Activated CD8-positive, alpha-beta memory T cell treated with anti-CD3 and anti-CD28 coated beads for 1 hour (primary cell): ENCODE results near the gene POU6F2.

ENCODE experiments used
- DNase-seq, 2 donors: peaks; one replicate each; pipeline ENCODE4 v3.0.0-alpha.2; 2020; ENCODE audit warnings: low read depth in 1 of 2; ENCODE audit errors: extremely low read depth in 1 of 2

Gene POU6F2

DNA sequence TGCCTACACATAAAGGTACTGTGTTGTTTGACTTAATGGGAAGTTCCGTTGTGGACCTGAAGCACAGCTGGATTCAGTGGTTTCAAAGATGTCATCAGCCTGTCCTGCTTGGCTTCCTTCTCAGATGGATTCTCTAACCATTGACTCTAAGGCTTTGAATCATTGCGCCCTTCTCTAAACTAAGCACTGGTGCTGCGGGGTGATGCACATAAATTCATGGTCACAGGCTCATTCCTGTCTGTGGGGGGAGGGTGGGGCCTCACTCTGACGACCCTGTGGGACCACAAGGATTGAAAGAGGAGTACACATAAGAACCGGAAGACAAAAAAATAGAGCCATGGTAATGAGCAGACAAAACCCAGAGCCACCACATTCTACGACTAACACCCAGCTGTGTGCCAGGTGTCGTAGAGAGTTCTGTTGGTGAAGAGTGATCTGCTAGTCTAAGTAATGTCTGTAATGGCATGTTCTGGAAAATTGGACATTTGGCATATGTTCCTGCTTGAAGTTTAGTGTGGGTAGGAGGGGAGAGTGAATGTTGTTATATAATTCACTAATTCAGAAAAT is 491.2 kb downstream of the POU6F2 start:
- no peak for DNase-seq

DNA sequence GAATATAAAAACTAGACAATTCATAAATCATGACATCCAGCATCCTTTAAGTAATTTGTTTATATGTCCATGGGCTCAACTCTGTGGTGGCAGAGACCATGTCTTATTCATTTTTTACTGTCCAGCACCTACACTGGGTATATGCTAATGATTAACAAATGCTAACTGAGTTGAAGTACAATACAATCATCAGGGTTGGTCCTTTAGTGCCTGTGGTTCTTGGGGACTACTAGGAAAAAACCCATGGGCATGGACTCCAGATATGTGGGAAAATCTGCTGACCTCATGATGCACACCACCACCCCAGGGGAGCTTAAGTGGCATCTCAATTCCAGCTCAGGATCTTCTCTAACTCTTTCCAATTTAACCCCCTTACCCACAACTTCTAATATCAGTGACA is 503.2 kb downstream of the POU6F2 start:
- no peak for DNase-seq

DNA sequence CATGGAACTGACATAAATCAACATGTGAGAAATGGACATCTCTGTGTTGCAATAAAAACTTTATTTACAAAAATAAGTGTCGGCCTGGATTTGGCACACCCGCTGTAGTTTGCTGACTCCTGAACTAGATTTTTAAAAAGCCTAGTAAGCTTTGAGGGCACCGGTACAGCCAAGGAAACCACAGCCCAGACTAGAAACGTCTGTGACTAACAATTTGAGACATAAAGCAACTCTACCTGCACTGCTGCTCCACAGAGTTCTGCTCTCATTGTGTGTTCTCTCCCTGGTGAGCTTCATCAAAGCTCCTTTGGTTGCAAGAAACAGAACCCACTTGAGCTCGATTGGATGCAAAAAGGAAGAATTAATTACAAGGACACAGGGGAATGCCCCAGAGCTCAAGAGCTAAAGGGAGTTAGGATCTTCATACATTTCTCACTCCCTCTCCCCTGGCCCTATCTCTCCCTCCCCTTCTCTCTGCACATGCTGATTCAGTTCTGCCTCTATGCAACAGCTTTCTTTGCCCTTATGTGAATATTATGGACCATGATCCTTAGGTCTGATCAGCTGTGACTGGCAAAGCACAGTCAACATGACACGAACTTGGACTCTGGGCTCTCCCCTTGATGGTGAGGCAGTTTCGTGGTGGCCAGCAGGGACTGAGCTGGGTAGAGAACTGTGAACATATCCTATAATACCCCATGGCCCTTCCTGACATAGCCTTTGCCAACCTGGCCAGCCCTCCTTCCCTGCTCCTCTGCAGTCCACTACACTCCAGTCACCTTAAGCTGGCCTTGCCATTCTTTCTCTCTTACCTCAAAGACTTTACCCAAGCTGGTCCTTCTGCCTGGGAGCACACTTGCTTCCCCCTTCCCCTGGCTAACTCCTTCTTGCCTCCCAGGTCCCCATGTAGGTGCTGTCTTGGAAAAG is 511.0 kb downstream of the POU6F2 start:
- DNase-seq = no peak

DNA sequence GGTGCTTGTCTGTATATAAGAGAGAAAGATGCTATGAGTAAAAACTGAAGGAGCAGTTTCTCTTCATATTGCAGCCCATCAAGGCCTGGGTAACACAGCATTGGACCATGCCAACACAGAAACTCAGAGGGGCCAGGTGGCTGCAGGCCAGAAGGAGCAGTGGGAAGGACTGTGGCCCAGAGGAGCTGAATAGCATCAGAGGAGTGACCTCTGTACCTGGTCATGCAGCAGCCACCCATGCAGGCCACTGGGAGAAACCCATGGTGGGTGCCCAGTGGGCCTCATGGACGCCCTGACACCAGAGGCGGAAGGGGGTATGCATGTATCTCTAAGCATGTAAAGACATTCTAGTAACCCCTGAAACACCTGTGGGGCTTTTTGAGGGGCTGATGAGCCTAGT is 512.6 kb downstream of the POU6F2 start:
- no peak for DNase-seq

DNA sequence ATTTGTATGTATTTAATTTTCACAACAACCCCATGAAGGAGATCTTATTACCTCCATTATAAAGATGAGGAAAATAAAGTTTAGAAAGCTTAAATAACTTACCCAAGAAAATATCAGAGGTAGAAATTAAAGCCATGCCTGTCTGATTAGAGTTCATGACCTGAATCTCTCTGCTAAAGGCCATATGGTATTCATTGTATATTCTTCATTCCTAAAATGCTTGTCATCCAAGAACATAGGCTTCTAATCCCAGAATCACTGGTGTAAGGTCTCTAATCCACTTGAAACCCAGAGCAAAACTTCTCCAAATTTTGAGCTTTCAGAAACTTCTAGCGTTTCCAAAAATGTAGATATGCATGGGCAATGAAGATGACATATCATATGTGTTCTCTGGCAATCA is 516.2 kb downstream of the POU6F2 start:
- no peak for DNase-seq

DNA sequence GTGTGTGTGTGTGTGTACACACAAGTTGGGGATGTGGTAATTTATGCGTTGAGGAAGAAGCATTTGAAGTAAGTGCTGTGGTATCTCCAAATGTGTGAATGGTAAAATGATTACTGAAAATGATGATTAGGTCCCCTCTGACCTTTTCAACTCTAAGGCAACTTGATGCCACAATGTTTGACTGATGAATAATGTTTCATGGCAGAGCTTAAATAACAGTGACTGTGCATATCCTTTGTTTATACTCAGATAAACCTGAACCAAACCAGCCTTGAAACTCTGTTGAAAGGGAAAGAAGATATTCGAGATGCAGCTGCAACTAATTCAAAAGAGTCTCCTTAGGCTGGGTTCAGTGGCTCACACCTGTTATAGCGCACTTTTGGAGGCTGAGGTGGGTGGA is 523.6 kb downstream of the POU6F2 start:
- DNase-seq = no peak

DNA sequence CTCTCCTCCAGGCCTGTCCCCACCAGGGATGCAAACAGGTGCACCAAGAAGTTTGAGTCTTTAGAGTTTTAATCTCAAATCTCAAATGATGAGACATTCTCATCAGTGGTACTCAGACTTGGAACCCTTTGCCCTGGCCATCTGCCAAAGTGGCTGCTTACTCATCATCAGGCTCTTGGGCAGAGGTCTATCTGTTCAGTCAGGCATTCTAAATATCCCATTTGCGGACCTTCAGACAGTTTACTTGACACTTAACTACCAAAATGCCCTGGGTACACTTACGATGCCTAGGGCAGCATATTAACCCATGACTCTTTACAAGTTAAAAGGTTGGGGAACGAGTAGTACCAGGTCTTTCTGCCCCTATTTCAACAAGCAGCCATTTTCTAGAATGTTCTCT is 527.3 kb downstream of the POU6F2 start:
- no peak for DNase-seq

DNA sequence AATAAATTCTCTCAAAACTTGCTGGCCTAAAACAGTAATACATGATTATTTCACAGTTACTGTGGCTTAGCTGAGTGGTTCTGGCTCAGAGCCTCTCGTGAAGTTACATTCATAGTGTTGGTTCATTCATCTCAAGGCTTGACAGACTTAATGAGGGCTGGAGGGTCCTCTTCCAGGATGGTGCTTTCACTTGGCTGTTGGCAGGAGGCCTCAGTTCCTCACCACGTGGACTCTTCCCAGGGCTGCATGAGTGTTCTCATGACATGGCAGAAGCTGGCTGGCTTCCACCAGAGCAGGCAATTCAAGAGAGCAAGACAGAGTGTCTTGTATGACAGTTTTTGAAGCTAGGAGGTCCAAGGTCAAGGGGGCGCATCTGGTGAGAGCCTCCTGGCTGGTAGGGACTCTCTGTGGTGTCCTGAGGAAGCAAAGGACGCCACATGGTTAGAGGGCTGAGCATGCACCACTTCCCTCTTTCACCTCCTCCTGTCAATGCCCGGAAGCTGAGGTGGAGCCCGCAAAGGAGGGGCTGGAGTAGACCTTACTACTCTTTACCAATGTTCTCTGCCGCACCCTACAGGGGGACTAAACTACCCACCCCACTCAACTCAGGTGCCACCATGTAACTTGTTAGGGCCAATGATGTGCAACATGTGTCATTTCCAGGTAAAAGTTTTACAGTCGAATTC is 530.3 kb downstream of the POU6F2 start:
- no peak for DNase-seq

DNA sequence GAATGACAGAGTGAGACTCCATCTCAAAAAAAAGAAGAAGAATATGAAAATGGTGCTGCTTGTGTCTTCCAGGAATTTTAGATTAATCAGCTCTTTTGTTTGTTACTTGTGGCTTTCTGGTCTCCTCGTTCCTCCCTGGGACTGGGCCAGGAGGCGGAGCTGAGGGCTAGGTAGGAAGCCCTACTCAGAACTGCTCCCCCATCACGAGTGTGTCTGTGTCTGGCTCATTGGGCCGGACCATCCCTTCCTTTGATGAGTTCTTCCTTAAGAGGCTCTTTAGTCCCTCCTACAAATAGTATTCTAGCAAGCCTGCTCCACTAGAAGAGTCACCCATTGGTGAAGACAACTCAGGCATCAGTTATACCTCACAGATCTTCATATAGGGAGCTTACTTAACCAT is 531.7 kb downstream of the POU6F2 start:
- no peak for DNase-seq

DNA sequence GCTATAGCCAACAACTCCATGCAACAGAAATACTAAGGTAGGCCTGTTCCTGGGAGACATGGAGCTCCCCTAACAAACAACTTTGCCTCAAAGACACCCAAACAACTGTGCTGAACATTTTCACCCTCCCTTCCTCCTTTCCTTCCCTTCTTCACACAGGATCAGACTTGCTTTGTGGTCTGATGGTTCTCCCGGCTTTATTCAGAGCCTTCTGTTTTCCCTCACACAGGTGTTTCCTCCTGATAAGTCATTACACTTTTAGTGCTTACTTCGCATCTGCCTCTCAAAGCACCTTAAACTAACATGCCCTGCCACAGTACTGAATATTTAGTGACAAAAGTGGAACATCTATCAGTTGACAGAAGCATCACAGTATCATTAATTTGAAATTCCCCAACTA is 532.2 kb downstream of the POU6F2 start:
- no peak for DNase-seq

DNA sequence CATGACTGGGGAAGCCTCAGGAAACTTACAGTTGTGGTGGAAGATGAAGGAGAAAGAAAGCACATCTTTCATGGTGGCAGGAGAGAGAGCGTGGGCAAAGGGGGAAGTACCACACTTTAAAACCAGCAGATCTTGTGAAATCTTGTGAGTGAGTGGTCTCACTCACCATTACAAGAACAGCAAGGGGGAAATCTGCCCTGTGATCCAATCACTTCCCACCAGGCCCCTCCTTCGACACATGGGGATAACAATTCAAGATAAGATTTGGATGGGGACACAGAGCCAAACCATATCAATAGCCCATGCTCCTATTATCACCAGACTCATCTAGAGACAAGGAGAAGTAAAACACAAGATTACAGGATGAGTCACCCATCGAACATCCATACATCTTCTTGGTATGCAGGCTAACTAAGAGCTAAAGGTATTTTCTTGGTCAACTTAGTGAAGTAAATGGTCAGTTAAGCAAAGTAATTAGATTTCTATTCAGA is 533.2 kb downstream of the POU6F2 start:
- no peak for DNase-seq

DNA sequence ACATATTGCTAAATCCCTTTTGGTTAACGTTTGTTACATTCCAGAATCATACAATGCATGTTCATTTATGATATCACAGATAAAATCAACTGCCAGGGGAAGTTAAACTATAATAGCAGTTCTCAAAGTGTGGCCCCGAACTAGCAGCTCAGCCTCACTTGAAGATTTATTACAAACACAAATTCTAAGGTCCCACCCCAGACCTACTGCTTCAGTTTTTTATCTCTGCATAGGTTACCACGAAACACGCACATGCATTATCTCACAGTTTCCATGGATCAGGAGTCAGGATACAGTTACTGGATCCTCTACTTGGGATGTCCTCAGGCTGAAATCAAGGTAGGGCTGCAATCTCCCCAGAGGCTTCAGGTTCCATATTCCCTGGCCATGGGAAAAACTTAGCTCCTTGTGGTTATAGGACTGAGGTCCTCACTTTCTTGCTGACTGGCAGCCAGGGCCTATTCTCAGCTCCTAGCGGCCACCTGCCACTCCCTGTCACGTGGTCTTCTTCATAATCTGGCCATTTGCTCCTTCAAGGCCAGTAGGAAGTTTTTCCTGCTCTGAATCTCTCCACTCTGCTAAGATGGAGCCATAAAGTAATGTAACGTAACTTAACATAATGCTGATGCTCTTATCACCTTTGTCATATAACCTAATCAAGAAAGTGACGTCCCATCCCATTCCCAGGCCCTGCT is 538.0 kb downstream of the POU6F2 start:
- DNase-seq = no peak

DNA sequence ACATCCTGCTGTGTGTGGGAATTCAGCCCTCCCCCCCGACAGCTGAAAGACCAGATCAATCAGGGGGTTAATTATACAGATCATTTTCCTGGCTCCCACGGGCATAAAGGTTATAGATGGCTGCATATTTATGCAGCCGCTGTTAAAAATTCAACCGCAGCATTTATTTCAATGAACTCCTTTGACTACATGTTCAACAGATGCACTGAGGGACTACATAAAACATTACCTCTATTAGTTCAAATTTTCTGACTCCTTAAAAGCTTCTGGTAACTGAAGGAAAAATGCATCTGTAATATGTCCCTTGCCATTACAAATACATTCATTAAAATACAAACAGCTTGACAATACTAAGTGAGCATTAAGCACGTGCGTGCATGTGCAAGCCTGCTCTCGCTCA is 538.8 kb downstream of the POU6F2 start:
- no peak for DNase-seq

DNA sequence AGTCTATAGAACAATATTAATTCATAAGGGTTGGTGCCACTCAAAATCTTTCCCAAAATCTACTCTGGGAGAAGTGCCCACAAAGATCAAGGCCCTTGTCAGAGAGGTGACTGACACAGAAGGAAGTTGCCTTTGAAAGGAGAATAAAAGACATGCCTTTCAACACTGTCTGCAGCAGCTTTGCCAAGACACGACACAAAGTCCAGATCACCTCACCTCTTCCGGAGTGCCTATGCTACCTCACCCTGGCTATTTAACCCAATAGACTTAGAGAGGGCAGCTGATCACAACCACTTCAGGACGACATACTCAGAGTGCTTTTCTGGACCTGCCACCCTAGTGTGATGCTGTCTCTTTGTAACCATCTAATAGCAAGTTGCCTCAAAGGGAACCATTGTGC is 539.5 kb downstream of the POU6F2 start:
- no peak for DNase-seq
